Sigmoid colon (tissue), 7 donors: ENCODE results near the gene FCN2. TPM values are rescaled to one million over a fixed set of nuclear protein-coding genes. Genes with fewer than 3 reads are reported as not detected.

Source experiments
- DNase-seq: peaks from one replicate; pipeline ENCODE4 v3.0.0-alpha.2; 2019
- H3K27ac ChIP-seq, 4 donors: fragments of 200-600 bp; sonication (generic); one replicate each; pipeline ENCODE4 v1.5.1; 2016 to 2019; ENCODE audit warnings: mild to moderate bottlenecking in 1 of 4
- H3K27me3 ChIP-seq, 3 donors: fragments of 200-600 bp; sonication (generic); one replicate each; pipeline ENCODE4 v1.5.1; 2019; ENCODE audit warnings: mild to moderate bottlenecking in 1 of 3
- H3K36me3 ChIP-seq, 4 donors: fragments of 200-600 bp; sonication (generic); one replicate each; pipeline ENCODE4 v1.5.1; 2016 to 2019
- H3K4me1 ChIP-seq, 4 donors: fragments of 200-600 bp; sonication (generic); one replicate each; pipeline ENCODE4 v1.5.1; 2017 to 2019
- H3K4me3 ChIP-seq, 4 donors: fragments of 200-600 bp; sonication (generic); one replicate each; pipeline ENCODE4 v1.5.1; 2017 to 2019; ENCODE audit warnings: mild to moderate bottlenecking in 2 of 4, moderate library complexity in 1 of 4
- H3K9me3 ChIP-seq, 4 donors: fragments of 200-600 bp in 3 of 4; sonication (generic) in 3 of 4; one replicate each; pipeline versions ENCODE4 v1.5.1 to v1.6.1; 2013 to 2019
- CTCF ChIP-seq, 4 experiments: fragments of 450-650 bp in 3 of 4; fragments of 200-600 bp in 1 of 4; IDR thresholded peaks; one replicate each; pipeline ENCODE4 v1.5.1; 2016 to 2019; ENCODE audit warnings: antibody characterized with exemption in 4 of 4, mild to moderate bottlenecking in 3 of 4, moderate library complexity in 2 of 4
- EP300 ChIP-seq, 4 donors: sonication (generic); formaldehyde crosslinking; IDR thresholded peaks; one replicate each; pipeline ENCODE4 v1.6.1; 2017; ENCODE audit warnings: antibody characterized with exemption in 4 of 4
- POLR2A ChIP-seq, 2 donors: fragments of 450-650 bp; IDR thresholded peaks; one replicate each; pipeline ENCODE4 v1.6.1; 2016; ENCODE audit warnings: antibody characterized with exemption in 2 of 2, mild to moderate bottlenecking in 2 of 2, moderate library complexity in 2 of 2
- POLR2AphosphoS5 ChIP-seq, 4 donors: sonication (generic); formaldehyde crosslinking; IDR thresholded peaks; one replicate each; pipeline ENCODE4 v1.6.1; 2017; ENCODE audit warnings: antibody characterized with exemption in 4 of 4
- WGBS, 2 donors: extraction: QIAGEN DNeasy Blood & Tissue Kit; methylation state at CpG; one replicate each; pipeline ENCODE4 v1.1.7; 2013; 5-methylcytosine and 5-hydroxymethylcytosine counted together
- intact Hi-C: fragments of 100-400 bp; cut with DNase I; formaldehyde crosslinking; loops from one replicate; pipeline ENCODE4 v1.15.1; 2023
- polyA plus RNA-seq, 3 donors: library from polyadenylated mRNA; stranded (reverse); fragments of 200-250 nt; gene quantifications; one replicate each; pipeline ENCODE4 v1.2.3, GENCODE V29; 2013
- total RNA-seq, 4 donors: library from RNA; depleted of rRNA; stranded (reverse); fragments of >200 nt; gene quantifications; one replicate each; pipeline ENCODE4 v1.1.0, GENCODE V29; 2016
- donor health status: healthy with polysubstance abuse.
- donor health status: Bipolar disorder and iron deficiency.
- donor health status: healthy.

FCN2 gene
- total RNA-seq (not detected), polyA plus RNA-seq (under 1 TPM in 1 of 3 donors, not detected in 2; 0.12 TPM)

DNA sequence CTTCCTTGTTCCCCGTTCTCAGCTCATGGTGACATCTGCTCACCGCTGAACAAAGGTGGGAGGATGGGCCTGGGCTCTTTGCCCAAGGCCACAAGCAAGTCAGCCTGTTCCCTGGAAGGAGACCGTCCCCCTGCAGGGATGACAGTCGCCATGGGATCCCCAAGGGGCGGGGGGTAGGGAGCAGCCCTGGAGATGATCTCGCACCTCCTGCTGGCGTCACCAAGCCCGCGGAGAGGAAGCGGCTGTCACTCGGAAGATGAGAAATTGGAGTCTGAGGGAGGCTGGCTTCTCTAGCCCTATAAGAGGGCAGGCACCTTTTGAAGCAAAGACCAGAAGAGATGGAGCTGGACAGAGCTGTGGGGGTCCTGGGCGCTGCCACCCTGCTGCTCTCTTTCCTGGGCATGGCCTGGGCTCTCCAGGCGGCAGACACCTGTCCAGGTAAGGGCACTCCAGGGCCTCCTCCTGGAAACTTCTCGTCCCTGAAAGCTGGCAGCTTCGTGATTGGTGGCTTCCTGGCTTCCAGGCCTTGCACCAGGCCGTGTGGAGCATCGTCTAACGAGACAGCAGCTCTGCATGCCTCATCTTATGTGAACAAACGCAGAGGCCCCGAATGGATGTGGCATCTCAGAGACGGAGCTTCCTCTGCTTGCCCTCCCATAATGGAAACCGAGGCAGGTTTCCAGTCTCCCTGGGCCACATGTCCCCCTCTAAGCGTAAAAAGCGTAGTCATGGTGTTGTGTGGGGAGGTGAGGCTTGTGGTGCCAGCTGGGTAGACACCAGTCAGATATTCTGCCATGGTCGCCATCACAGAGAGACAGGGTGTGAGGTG is at the start of gene FCN2:
Gene FCN2 (plus strand): TSS at position 327 of the 829 bp plus-strand sequence. CDS start 12 bp downstream, at position 339.
- intact Hi-C loops, result no loop called here

DNA sequence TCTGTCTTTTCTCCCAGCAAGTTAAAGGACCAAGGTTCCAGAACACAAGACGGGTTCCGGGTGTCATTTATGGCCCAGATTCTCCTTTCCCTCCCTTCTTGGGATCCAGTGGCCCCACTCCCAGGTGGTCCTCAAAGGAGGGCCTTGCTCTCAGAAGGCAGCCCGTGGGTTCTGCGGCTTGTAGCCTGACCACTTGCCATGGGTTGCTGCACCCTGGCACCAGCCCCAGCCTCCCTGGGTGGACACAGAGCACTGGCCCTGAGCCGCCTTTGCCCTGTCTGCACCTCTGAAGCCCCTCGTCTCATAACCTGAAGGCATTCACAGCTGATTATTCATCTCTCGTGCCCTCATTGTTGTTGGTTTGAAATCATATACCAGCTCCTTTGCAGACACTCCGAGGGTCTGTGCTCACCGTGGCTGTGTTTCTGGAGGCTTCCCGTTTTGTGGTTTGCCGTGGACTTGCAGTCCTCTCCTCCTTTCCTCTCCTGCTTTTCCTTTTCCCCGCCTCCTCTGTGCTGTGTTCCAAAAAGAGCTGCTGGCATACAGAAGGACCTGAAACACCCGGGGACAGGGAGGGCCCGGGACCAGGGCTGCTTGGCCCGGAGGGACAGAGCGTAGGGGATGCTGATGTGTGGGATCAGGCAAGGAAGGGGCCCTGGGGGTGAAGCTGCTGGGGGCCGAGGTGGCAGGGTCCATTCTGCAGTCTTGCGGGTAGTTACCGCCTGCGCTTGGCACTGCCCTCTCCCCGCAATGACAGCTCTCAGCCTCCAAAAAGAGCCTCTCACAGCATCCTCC is 49.5 kb upstream of the FCN2 start:
- WGBS, 2 donors, result 81 to 89% methylated on average over 21 of the region's 21 CpGs
- TF ChIP-seq EP300 (IDR thresholded peaks at IDR 0.05) (no peak), POLR2A (IDR thresholded peaks at IDR 0.05) (no peak), CTCF (IDR thresholded peaks at IDR 0.05) (no peak), POLR2AphosphoS5 (IDR thresholded peaks at IDR 0.05) (no peak)
- intact Hi-C loops, result no loop called here
- Histone ChIP-seq H3K27me3 (no peaks in the 10 kb centered on the region), H3K4me3 (no peak overlapping the region), H3K4me1 (no peaks in the 10 kb centered on the region), H3K27ac (no peak overlapping the region), H3K9me3 (no peaks in the 10 kb centered on the region), H3K36me3 (peaks cover 19 to 97% (median 45%) of the 10 kb centered on the region in 4 donors)
- no peak for DNase-seq

More for the DNA sequence above, at the start of gene FCN2:
- Histone ChIP-seq H3K4me3 (no peak within 1 kb of the TSS), H3K27me3 (peaks cover 0 to 6% (median 0%) of the 10 kb centered on the region in 3 donors), H3K9me3 (no peaks in the 10 kb centered on the region), H3K27ac (no peak within 1 kb of the TSS), H3K4me1 (no peaks in the 10 kb centered on the region), H3K36me3 (no peaks in the 10 kb centered on the region)
- no peak for TF ChIP-seq EP300 (IDR thresholded peaks at IDR 0.05)
- TF ChIP-seq POLR2A (IDR thresholded peaks at IDR 0.05), result no peak
- TF ChIP-seq POLR2AphosphoS5 (IDR thresholded peaks at IDR 0.05), result no peak
- TF ChIP-seq CTCF (IDR thresholded peaks at IDR 0.05), result no peak
- DNase-seq, result no peak
- 70 to 77% methylated on average over 25 of the region's 25 CpGs for WGBS, 2 donors

DNA sequence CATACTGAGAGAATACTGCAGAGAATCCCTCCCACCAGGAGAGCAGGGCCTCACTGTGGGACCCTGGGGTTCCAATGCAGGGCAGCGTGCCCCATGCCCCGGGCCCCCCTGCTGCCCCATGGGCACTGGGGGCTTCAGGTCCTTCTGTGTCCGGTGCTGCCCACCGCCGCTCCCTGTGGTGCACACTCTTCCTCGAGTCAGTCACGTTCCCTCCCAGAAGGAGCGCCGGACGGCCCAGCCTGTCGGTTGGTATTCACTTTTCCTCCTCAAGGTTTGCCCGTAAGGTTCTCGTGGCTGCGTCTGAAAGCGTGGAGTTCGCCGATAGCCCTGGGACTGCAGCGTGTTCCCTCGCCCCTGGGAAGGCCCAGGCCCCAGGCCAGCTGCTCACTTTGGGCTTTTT is 48.1 kb upstream of the FCN2 start:
- DNase-seq, result no peak

DNA sequence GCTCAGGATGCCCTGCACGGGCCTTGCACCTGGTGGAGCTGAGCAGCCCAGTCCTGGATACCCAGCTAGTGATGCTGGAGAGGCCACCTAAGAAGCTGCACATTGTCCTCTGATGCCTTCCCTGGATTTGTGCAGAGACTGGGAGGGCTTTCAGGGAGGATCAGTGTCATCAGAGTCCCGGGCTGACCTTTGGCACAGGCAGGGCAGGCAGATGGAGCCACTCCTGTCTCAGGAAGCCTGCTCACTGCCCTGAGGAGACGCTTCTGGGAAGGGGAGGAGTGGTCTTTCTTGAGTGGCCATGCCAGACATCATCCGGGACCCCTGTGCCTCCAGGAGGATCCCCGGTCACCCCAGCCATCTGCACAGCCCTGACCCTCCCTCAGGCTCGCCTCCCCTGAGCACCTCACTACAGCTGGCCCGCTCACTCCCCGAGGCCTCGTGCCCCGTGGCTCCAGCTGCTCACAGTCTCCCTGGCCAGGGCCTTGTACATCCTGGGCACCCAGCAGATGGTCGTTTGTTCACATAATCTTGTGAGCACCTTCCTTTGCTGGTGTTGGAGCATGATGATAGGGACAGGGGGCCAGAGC is 47.2 kb upstream of the FCN2 start:
- WGBS, 2 donors, result 49 to 76% methylated on average over 11 of the region's 11 CpGs
- Histone ChIP-seq H3K9me3 (no peaks in the 10 kb centered on the region), H3K27me3 (no peaks in the 10 kb centered on the region), H3K4me3 (no peak overlapping the region), H3K36me3 (peaks cover 25 to 100% (median 49%) of the 10 kb centered on the region in 4 donors), H3K4me1 (no peaks in the 10 kb centered on the region), H3K27ac (no peak overlapping the region)
- DNase-seq, result no peak
- no peak for TF ChIP-seq EP300 (IDR thresholded peaks at IDR 0.05)
- TF ChIP-seq CTCF (IDR thresholded peaks at IDR 0.05), result no peak
- TF ChIP-seq POLR2A (IDR thresholded peaks at IDR 0.05), result no peak
- TF ChIP-seq POLR2AphosphoS5 (IDR thresholded peaks at IDR 0.05), result no peak
- intact Hi-C loops, result no loop called here

More for the DNA sequence above, 48.1 kb upstream of the FCN2 start:
- H3K36me3 ChIP-seq, result peaks cover 25 to 100% (median 48%) of the 10 kb centered on the region in 4 donors
- 88 to 94% methylated on average over 19 of the region's 19 CpGs for WGBS, 2 donors
- no peaks in the 10 kb centered on the region for H3K27me3 ChIP-seq
- TF ChIP-seq POLR2AphosphoS5 (IDR thresholded peaks at IDR 0.05) (no peak), POLR2A (IDR thresholded peaks at IDR 0.05) (no peak), CTCF (IDR thresholded peaks at IDR 0.05) (no peak), EP300 (IDR thresholded peaks at IDR 0.05) (no peak)
- H3K9me3 ChIP-seq, result no peaks in the 10 kb centered on the region
- H3K4me1 ChIP-seq, result no peaks in the 10 kb centered on the region
- H3K27ac ChIP-seq, result no peak overlapping the region
- H3K4me3 ChIP-seq, result no peak overlapping the region
- intact Hi-C loops, result no loop called here
